H54 (cell line): Measurements from ENCODE around the gene C1QTNF2.

Experiments used
- DNase-seq: peaks from one replicate; pipeline ENCODE4 v3.0.0; 2011; ENCODE audit warnings: low spot score, mixed read lengths; ENCODE audit not compliant: insufficient read length
- FAIRE-seq: peaks from 3 replicates; lab custom pipeline; 2011; peaks lifted over from hg19 to GRCh38; lab: Jason Lieb, UNC
- POLR2A ChIP-seq: IDR thresholded peaks from 2 replicates; pipeline ENCODE4 v1.6.1; 2011; ENCODE audit warnings: low read depth, mild to moderate bottlenecking, low read length

Gene C1QTNF2

GRCh38 chr5:160363211-160363610 lies 7.2 kb downstream of the C1QTNF2 start:
- DNase-seq (no peak), FAIRE-seq (no peak)
- no peak for TF ChIP-seq POLR2A

- DNase-seq (no peak), FAIRE-seq (no peak)
- no peak for TF ChIP-seq POLR2A
Measured at GRCh38 chr5:160361624-160362228, 8.7 kb downstream of the C1QTNF2 start.

GRCh38 chr5:160360310-160360709 lies 10.1 kb downstream of the C1QTNF2 start:
- FAIRE-seq (no peak), DNase-seq (no peak)
- TF ChIP-seq POLR2A: no peak

- FAIRE-seq (no peak), DNase-seq (no peak)
- TF ChIP-seq POLR2A: no peak
Measured at GRCh38 chr5:160359816-160360215, 10.6 kb downstream of the C1QTNF2 start.

GRCh38 chr5:160359242-160359641 lies 11.2 kb downstream of the C1QTNF2 start:
- FAIRE-seq: no peak
- TF ChIP-seq POLR2A: no peak
- no peak for DNase-seq

- no peak for TF ChIP-seq POLR2A
- FAIRE-seq (no peak), DNase-seq (no peak)
Measured at GRCh38 chr5:160357861-160358411, 12.5 kb downstream of the C1QTNF2 start.

- no peak for TF ChIP-seq POLR2A
- DNase-seq (no peak), FAIRE-seq (no peak)
Measured at GRCh38 chr5:160357394-160357793, 13.0 kb downstream of the C1QTNF2 start.

GRCh38 chr5:160356550-160357347 lies 13.7 kb downstream of the C1QTNF2 start:
- DNase-seq (no peak), FAIRE-seq (no peak)
- no peak for TF ChIP-seq POLR2A

GRCh38 chr5:160354666-160355065 lies 15.8 kb downstream of the C1QTNF2 start:
- no peak for DNase-seq
- TF ChIP-seq POLR2A: no peak
- FAIRE-seq: no peak

GRCh38 chr5:160353379-160353778 lies 17.0 kb downstream of the C1QTNF2 start:
- DNase-seq (no peak), FAIRE-seq (no peak)
- no peak for TF ChIP-seq POLR2A

- no peak for TF ChIP-seq POLR2A
- no peak for DNase-seq
- no peak for FAIRE-seq
Measured at GRCh38 chr5:160352308-160352707, 18.1 kb downstream of the C1QTNF2 start.

- DNase-seq: no peak
- no peak for TF ChIP-seq POLR2A
- FAIRE-seq: no peak
Measured at GRCh38 chr5:160349935-160350303, 20.5 kb downstream of the C1QTNF2 start.

- FAIRE-seq (no peak), DNase-seq (no peak)
- TF ChIP-seq POLR2A: no peak
Measured at GRCh38 chr5:160349249-160349934, 21.0 kb downstream of the C1QTNF2 start.

- no peak for DNase-seq
- FAIRE-seq: no peak
- TF ChIP-seq POLR2A: no peak
Measured at GRCh38 chr5:160348080-160348479, 22.3 kb downstream of the C1QTNF2 start.
